ENCODE data around the gene GPR61. TPM values are rescaled to one million over a fixed set of nuclear protein-coding genes. Genes with fewer than 3 reads are reported as not detected.

The GPR61 gene
- total and polyA plus RNA-seq, 2 of the 4 experiments (the other 2 are of a cell fraction), result not detected

DNA sequence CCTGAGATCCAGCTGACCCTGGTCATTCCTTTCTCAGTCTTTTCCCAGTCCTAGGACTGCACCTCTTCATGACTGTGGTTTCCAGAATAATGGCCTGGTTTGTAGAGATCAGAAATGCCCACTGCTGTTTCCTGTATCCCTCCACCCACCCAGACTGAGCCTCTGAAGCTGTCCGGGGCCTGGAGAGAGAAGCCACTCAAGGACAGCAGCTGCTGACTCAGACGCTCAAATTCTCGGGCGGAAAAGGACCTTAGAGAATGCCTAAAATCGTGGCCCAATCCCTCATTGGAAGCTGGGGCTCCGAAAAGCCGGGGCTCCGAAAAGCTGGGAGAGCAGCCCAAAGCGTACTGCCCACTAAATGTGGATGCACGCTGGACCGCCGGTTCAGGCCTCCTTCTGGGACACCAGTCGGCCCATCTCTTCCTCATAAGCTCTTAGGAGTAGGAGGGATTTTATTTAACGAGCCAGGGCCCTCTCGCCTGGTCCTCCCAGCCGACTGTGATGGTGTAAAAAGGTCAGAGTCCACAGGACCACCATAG is 7.8 kb upstream of the GPR61 start:
- Histone ChIP-seq H3K9me1 (ENCODE audit: insufficient read depth, low read length) (no peaks in the 10 kb centered on the region; the same call in 1 of the 2 replicates), H2BK20ac (ENCODE audit: low read depth, low read length) (no peak overlapping the region), H2AK9ac (replicated peaks; ENCODE audit: low read depth, low read length, poor library complexity) (peak overlapping the region; percentile 89), H2AK5ac (ENCODE audit: low read depth, low read length) (no peak overlapping the region; the same call in 1 of the 2 replicates), H4K8ac (ENCODE audit: low read depth in 2 of 2, low read length in 2 of 2) (no peak overlapping the region; a peak in 1 of 4 replicates), H3K14ac (replicated peaks; ENCODE audit: low read depth, low read length) (no peak overlapping the region), H2BK120ac (ENCODE audit: low read depth, low read length) (no peak overlapping the region), H3K4me2 (ENCODE audit: low read depth, low read length) (no peak overlapping the region), H4K20me1 (ENCODE audit: insufficient read depth, low read length) (no peaks in the 10 kb centered on the region), H2AFZ (replicated peaks; ENCODE audit: low read length, poor library complexity) (peak overlapping the region; percentile 88), H3K4me1 (ENCODE audit: control insufficient read depth, insufficient read depth, low read length) (peaks cover 7% of the 10 kb centered on the region), H3K4me3 (ENCODE audit: insufficient read depth, low read depth, low read length) (no peak overlapping the region), H3K56ac (ENCODE audit: extremely low read depth, insufficient read depth, low read length) (no peak overlapping the region), H3K27ac (ENCODE audit: insufficient read depth, low read length) (no peak overlapping the region), H2BK15ac (ENCODE audit: low read depth, low read length) (no peak overlapping the region; the same call in 2 of the 3 replicates), H3K79me1 (ENCODE audit: low read depth in 1 of 2, low read length in 2 of 2) (no peaks in the 10 kb centered on the region), H3K9me3 (ENCODE audit: control insufficient read depth, insufficient read depth, low read length) (no peaks in the 10 kb centered on the region), H4K91ac (ENCODE audit: insufficient read depth, low read depth, low read length) (no peak overlapping the region), H3K9ac (ENCODE audit: low read depth, low read length) (no peak overlapping the region), H2BK5ac (ENCODE audit: low read depth, low read length, poor library complexity, severe bottlenecking) (no peak overlapping the region), H3K18ac (ENCODE audit: low read depth, low read length) (no peak overlapping the region), H3K23ac (ENCODE audit: low read depth, low read length) (no peak overlapping the region), H4K5ac (ENCODE audit: low read depth, low read length) (no peak overlapping the region), H3K4ac (ENCODE audit: low read depth, low read length) (no peak overlapping the region), H3K27me3 (ENCODE audit: control insufficient read depth, insufficient read depth, low read length) (peaks cover 11% of the 10 kb centered on the region), H3K36me3 (ENCODE audit: control insufficient read depth, insufficient read depth, low read length) (no peaks in the 10 kb centered on the region)
- BruUV-seq (replicated peaks), result no TSS peak
- in situ Hi-C loops (cut with MboI; ENCODE audit: low sequenced_read_pairs), result loop anchor here (5.0 to 10.0 kb wide), 2 partner anchors 35 to 267 kb away; no protein-coding TSS in a partner anchor
- ChIA-PET POLR2A (ENCODE audit: unreplicated experiment) (interaction anchor here (0.6 kb wide), 1 partner anchor 48 kb away, joined by 3 read pairs; no protein-coding TSS in a partner anchor), CTCF (interaction anchor here (0.8 to 3.2 kb wide), 13 partner anchors 10 to 130 kb away, joined by 3 to 75 read pairs (median 6); partner anchors contain the start of genes AMIGO1, ATXN7L2 and CYB561D1)
- 100% methylated on average over 3 of the region's 16 CpGs; no CpG with 5 or more reads in 1 of the 2 experiments for WGBS, 2 experiments (ENCODE audit: extremely low coverage in 2 of 2, insufficient read length in 1 of 2)
- ATAC-seq (ENCODE audit: low read depth) (no peak), DNase-seq (no peak)
- dilution Hi-C loops (cut with HindIII; ENCODE audit: low sequenced_read_pairs, unreplicated experiment), result no loop called here
- intact Hi-C loops (cut with micrococcal nuclease), result loop anchor here (1.0 to 5.0 kb wide), 6 partner anchors 34 to 270 kb away; partner anchors contain the start of genes CYB561D1 and PSMA5
- TF ChIP-seq POLR2A (IDR thresholded peaks at IDR 0.05; ENCODE audit: low read depth, low read length) (no peak), CHD1 (IDR thresholded peaks at IDR 0.05; ENCODE audit: low read depth, low read length) (no peak), NFE2L2 (IDR thresholded peaks at IDR 0.05; ENCODE audit: low read depth, low read length) (no peak), CEBPB (IDR thresholded peaks at IDR 0.05; ENCODE audit: low read depth, low read length) (no peak), MAFK (IDR thresholded peaks at IDR 0.05; ENCODE audit: low read depth, low read length) (no peak), MAZ (IDR thresholded peaks at IDR 0.05; ENCODE audit: borderline replicate concordance, low read depth, low read length) (no peak), SMC3 (IDR thresholded peaks at IDR 0.05; ENCODE audit: low read depth, low read length) (no peak), RFX5 (IDR thresholded peaks at IDR 0.05; ENCODE audit: low read depth, low read length) (no peak), MXI1 (IDR thresholded peaks at IDR 0.05; ENCODE audit: borderline replicate concordance, low read depth, low read length) (no peak), BHLHE40 (IDR thresholded peaks at IDR 0.05; ENCODE audit: low read depth, low read length) (no peak), FOS (IDR thresholded peaks at IDR 0.05; ENCODE audit: low read depth, low read length) (no peak), RCOR1 (IDR thresholded peaks at IDR 0.05; ENCODE audit: insufficient replicate concordance, low read length) (no peak)
- TF ChIP-seq, protein P1, sequence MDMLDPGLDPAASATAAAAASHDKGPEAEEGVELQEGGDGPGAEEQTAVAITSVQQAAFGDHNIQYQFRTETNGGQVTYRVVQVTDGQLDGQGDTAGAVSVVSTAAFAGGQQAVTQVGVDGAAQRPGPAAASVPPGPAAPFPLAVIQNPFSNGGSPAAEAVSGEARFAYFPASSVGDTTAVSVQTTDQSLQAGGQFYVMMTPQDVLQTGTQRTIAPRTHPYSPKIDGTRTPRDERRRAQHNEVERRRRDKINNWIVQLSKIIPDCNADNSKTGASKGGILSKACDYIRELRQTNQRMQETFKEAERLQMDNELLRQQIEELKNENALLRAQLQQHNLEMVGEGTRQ (IDR thresholded peaks at IDR 0.05; ENCODE audit: low read depth, low read length), result no peak
- TF ChIP-seq, protein P2, sequence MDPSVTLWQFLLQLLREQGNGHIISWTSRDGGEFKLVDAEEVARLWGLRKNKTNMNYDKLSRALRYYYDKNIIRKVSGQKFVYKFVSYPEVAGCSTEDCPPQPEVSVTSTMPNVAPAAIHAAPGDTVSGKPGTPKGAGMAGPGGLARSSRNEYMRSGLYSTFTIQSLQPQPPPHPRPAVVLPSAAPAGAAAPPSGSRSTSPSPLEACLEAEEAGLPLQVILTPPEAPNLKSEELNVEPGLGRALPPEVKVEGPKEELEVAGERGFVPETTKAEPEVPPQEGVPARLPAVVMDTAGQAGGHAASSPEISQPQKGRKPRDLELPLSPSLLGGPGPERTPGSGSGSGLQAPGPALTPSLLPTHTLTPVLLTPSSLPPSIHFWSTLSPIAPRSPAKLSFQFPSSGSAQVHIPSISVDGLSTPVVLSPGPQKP (IDR thresholded peaks at IDR 0.05; ENCODE audit: borderline replicate concordance, low read depth, low read length), result no peak
- TF ChIP-seq, protein P3, sequence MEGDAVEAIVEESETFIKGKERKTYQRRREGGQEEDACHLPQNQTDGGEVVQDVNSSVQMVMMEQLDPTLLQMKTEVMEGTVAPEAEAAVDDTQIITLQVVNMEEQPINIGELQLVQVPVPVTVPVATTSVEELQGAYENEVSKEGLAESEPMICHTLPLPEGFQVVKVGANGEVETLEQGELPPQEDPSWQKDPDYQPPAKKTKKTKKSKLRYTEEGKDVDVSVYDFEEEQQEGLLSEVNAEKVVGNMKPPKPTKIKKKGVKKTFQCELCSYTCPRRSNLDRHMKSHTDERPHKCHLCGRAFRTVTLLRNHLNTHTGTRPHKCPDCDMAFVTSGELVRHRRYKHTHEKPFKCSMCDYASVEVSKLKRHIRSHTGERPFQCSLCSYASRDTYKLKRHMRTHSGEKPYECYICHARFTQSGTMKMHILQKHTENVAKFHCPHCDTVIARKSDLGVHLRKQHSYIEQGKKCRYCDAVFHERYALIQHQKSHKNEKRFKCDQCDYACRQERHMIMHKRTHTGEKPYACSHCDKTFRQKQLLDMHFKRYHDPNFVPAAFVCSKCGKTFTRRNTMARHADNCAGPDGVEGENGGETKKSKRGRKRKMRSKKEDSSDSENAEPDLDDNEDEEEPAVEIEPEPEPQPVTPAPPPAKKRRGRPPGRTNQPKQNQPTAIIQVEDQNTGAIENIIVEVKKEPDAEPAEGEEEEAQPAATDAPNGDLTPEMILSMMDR (conservative IDR thresholded peaks at IDR 0.05; ENCODE audit: low read depth, low read length), result no peak
